GM19463 (cell line): ENCODE data around the gene B3GNT9.

Source experiments
- ATAC-seq: cut with Tn5 transposase; IDR thresholded peaks from one replicate; pipeline ENCODE4 v1.9.1; 2021; ENCODE audit warnings: mild to moderate bottlenecking, moderate library complexity; ENCODE audit not compliant: unreplicated experiment

B3GNT9 gene

DNA sequence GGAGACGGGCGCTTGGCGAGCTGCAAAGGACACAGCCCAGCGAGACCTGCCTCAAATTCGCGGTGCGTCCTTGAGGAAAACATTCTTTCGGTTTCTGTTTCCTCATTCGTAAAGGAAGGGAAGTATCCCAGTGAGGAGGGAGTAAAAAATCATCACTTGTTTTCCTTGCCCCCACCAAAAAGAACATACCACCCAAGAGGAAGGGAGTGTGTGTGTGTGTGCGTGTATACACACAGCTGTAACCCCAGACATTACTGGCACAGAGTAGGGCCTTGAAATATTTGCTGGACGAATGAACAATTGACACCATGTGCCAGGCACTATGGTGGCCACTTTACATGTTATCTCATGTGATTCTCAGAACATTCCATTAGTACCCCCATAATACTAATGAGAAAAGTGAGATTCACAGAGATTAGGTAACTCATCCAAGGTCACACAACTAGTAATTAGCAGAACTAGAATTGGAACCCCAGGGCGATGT lies 34.9 kb upstream of the B3GNT9 start:
- ATAC-seq, result no peak

DNA sequence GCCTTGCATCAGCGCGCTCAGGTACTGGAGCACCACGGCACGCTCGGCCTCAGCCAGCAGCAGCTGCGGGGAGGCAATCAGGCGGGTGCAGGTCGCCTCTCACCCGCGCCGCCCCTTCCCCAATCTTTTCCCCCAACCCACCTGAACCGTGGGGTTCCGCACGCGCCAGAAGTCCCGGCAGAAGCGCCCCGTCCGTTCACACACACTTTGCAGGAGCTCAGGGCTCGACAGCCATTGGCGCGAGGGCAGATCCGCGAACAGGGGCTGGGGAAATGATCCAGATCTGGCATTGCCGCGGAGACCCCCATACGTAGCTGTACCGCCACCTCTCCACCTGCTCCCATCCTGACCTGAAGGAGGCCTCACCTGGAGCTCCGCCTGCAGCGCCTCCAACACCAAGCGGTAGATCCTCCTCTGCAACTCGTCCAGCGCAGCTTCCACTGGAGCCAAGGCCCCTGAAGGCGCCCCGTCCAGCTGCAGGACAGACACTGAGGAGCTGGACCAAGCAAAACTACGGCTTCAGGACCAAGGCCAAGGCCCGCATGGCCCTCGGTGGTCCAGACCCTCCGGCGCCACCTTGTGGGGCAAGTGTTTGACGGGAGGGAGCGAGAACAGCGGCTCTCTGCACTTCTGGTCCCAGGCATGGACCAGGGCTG lies 34.3 kb upstream of the B3GNT9 start:
- no peak for ATAC-seq

DNA sequence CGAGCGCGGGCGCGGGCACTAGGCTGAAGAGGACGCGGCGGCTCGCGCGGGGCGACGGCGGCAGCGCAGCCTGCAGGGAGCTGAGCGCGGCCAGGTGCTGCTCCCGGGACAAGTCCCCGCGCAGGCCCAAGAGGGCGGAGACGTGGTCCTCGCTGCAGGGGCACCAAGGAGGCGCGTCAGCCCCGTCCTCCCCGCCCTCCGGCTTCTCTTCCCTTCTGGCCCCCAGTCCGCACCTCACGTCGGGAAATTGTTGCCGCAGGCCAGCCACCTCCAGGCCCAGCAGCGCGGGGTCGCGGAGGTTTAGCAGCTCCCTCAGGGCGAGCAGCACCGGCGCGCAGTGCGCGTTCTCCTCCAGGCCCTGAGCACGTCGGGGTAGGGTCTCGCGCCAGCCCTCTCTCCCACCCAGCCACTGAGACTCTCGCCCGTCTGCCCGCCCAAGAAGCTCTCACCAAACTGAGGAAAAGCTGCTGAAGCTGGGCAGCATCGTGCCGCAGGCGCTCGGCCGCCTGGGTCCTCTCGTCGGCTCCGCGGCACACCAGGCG lies 33.7 kb upstream of the B3GNT9 start:
- peak; percentile 6 for ATAC-seq

DNA sequence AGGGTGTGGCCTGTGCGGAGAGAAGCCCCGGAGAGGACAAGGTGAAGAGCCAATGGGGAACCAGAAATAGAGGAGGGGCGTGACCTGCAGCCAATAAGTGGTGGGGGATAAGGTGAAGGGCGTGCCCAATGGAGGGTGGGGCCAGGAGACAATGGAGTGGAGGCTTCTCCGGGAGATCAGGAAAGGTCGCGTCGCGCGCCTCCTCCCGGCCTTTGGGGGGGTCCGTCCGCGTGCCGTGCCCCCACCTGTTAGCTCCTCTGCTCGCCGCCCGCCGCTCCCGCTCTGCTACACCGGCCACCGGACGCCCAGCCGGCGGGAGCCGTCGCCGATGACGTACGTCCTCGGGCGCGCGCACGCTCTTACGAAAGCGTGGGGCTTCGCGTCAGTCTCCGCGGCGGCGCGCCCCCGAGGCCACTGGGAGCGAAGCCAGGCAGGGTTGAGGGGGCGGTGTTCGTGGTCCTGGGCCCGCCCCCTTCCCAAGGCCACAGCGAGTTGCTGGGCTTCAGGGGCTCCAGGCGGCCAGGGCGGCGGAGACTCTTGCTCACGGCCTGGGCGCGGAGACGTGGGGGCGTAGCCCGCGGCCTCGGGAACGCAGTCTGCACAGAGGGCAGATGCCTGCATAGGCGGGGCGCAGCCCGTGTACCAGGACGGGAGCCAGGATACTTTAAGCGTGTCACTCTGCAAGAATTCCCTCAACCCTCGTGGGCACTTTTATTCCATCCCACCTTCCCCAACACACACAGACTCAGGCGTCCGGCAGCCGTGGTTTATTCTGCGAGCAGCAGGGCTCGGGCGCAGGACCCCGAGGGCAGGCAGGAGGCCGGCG lies 33.0 kb upstream of the B3GNT9 start, which contains the start of gene MATCAP1:
Gene MATCAP1 (minus strand): TSS at position 337 of the 826 bp plus-strand sequence. CDS start 3,353 bp downstream, outside the sequence.
- ATAC-seq, result peak; percentile 94

DNA sequence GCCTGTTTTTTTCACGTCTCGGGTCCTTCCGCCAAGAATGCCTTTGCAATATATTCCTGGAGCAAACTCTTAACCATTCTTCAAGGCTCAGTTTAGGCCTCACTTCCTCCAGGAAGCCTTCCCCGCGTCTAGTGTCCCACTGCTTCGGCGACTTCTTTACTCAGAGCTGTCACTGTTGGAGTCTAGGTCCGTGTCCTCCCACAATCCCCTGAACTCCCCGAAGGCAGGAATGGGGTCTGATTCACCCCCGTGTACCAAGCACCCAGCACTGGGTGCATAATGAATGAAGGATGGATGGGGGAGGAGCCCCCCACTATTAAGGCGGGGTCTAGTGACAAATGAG lies 32.5 kb upstream of the B3GNT9 start:
- ATAC-seq, result no peak

DNA sequence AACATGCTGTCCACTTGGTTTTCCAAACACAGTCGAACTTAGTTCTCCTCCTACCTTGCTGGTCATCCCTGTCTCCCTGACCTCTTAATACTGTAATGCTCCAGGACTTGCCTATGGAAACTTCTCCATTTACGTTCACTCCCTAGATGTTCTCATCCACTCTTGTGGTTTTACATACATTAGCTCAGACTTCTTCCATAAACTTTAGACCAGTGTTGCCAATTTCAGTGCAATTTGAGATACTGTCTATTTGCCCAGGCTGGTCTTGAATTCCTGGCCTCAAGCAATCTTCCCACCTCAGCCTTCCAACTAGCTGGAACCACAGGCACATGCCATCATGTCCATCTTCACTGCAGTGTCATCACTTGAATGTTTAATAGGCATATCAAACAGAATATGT lies 31.5 kb upstream of the B3GNT9 start:
- no peak for ATAC-seq

DNA sequence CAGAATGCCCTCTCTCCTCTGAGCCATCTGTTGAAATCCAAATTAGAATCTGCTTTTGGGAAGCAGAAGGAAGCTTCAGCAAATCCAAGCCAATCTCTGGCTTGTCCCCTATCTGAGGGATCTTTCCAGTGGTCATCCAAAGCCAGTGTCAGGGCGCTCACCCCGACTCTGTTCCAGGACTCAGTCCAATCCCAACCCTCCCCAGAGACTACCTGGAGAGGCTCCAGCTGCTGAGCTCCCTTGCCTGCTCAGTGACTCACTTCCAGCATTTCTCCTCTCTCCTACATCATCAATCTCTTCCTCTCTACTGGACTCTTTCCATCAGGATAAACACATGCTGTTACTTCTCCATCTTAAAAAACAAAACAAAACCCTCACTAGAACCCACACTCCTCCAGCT lies 30.5 kb upstream of the B3GNT9 start:
- no peak for ATAC-seq

DNA sequence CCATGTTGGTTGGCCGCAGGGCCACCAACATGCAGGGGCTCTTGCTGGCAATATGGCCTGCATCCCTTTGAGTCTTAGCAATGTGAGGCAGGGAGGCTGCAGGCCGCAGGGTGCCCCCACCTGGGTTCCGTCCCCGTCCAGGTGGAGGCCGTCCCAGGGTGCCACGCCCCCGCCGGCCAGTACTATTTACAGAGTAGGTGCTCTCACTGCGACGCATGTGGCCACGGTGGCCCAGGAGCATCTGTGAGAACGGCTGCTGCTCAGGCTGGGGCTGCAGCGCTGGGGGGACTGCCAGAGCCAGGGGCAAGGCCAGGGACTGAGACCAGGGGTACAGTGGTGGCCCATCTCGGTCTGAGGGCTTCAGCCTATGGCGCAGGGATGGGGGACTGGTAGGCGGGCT lies 29.4 kb upstream of the B3GNT9 start:
- no peak for ATAC-seq

DNA sequence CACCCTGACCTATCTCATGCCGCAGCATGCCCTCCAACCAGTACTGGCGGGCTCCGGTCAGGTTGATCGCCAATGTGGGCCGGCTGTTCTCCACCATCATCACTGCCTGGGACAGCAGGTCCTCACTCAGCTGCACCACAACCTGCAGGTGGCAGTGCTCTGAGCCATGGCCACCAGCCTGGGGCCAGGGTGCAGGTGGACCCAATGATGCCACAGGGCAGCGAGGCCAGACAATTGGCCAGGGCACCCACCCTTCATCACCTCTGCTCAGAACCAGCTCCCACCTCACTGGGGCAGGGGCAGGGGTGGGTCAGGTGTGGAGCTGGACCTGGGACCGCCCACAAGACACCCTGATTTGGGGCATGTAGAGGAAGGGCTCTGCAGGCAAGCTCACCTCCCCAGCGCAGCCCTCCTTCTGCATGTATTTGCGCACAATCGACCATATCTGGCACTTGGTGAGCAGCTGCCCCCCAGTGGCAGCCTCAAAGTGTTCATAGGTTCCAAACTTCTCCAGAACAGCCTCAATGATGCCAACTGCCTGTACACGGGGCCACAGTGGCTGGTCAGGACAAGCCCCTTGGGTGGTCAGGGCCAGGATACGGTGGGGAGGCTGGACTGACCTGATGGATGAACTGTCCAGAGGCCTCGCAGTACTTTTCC lies 28.8 kb upstream of the B3GNT9 start:
- no peak for ATAC-seq

DNA sequence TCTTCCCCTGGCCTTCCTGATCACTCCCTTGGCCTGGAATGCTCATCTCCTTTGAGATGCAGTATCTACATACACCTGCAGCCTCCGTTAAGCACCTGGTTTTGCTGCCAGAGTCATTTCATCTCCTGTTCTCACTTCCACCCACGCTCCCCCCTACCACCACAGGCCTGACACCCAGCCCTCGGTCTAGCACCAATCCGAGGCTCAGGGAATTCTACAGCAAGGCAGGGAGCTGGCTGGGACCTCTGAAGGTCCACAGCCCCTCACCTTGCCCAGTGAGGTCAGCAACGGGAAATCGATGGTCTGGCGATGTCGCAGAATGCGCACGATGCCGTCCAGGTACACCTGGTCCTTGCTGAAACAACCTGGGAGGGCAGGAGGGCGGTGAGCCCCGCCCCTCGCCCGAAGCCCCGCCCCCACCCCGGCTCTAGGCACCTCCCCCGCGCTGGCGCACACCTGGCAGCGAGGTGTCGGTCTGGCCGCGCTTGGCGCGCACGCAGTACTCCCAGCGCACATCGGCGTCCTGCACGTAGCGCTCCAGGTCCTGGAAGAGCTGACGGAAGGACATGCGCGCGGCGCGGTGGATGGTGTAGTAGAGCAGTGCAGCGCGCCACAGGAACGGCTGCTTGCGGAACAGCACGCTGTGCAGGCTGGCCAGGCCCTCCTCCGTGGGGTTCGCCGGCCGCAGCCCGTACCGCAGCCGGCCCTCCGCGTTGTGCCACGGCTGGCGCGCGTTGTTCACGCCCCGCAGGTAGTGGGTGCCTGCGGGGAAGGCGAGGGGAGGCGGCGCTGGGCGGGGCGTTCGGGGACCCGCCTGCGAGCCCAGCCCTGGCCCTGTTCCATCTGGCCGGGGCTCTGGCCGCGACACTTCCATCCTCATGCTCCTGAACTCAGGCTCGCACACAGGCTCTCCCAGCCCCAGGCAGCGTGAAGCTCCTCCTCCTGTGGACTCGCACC lies 27.2 kb upstream of the B3GNT9 start:
- ATAC-seq, result no peak

DNA sequence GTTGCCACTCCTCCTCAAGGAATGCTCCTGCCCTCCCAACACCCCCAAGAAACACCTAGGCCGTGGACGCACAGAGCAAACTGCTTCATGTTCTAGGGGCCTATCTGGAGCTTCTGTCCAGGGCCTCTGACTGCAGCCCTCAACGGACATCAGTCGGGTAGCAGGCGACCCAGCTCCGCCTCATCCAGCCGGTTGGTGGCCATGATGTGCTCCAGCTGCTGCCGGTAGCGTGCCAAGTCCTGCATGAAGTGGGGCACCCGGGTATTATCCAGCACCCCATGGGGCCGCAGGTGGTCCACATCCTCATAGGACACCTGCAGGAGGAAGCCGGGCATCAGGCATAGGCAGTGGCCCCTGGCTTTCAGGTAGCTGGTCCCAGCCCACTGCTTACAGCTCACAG lies 25.9 kb upstream of the B3GNT9 start:
- ATAC-seq, result no peak

DNA sequence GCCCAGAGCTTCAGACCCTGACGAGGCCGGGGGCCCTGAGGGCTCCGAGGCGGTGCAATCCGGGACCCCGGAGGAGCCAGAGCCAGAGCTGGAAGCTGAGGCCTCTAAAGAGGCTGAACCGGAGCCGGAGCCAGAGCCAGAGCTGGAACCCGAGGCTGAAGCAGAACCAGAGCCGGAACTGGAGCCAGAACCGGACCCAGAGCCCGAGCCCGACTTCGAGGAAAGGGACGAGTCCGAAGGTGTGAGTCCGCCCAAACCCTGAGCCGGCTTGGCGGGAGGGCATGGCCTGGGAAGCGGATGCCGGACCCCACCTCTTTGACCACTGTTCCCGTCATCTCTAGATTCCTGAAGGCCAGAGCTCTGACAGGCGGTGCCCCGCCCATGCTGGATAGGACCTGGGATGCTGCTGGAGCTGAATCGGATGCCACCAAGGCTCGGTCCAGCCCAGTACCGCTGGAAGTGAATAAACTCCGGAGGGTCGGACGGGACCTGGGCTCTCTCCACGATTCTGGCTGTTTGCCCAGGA lies 24.0 kb upstream of the B3GNT9 start:
- no peak for ATAC-seq

DNA sequence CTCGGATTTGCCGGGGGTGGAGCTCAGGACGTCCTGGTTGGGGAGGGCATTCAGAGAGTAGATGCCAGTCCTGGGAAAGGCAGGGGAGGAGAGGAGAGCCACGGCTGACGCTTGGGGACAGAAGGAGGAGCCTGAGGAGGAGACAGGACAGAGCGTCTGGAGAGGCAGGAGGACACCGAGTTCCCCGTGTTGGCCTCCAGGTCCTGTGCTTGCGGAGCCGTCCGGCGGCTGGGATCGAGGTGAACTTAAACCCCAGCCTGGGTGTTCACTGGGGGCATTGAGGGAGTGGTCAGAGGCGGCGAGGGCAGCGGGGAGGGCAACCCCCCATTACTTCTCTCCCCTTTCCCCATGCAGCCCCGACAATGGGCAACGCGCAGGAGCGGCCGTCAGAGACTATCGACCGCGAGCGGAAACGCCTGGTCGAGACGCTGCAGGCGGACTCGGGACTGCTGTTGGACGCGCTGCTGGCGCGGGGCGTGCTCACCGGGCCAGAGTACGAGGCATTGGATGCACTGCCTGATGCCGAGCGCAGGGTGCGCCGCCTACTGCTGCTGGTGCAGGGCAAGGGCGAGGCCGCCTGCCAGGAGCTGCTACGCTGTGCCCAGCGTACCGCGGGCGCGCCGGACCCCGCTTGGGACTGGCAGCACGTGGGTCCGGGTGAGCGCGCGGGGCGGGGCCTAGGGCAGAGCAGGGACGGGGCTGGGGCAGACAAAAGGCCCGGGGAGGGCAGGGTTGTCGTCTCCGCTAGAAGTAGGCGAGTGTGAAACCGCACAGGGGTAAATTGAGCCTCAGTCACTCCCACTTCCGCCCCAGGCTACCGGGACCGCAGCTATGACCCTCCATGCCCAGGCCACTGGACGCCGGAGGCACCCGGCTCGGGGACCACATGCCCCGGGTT lies 23.3 kb upstream of the B3GNT9 start:
- peak; percentile 43 for ATAC-seq

DNA sequence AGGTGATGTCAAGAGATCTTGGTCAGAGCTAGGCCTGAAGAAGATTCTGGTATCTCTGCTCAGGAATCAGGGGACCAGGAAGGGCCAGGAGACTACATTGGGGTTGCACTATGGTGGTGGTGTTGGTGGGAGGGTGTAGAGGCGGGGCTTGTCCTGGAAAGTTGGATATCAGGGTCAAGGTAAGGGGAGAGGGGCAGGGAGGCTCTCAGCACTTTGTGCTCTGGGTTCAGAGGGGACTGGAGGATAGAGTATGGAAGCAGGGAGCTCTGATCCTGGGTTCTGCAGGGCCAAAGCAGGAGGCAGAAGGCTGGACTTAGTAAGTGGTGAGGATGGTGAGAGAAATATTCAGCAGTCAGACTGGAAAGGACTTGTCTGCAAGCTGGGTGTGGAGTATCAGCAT lies 22.5 kb upstream of the B3GNT9 start:
- ATAC-seq, result no peak

DNA sequence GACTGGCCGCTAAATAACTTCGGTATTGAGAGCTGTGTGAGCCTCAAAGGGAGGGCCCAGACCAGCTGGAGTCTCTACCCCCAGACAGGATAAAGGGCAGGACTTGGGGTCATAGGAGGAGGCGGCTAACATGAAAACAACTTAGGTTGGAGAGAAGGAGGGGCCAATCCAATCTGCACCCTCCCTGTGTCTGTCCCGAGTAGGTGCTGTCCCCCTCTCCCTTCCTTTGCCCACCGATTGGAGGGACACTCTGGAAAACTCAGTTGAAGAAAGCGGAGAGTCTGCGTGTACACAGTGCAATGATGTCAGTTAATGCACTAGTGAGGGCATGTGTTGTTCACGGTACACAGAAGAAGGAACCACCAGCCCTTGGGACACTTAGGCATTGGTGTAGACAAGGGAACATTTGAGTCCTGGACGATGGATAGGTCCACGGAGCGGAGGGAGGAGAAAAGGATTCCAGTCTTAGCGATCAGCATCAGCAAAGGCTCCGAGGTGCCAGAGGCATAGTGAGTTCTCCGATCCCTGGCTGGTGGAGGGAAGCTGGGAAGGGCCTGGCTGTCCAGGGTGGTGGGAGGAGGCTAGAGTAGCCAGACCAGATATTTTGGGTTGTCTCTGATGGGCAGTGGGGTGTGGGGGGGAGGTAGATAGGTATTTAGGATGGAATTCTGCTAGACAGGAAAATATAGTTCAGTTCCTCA lies 20.3 kb upstream of the B3GNT9 start:
- peak; percentile 5 for ATAC-seq

DNA sequence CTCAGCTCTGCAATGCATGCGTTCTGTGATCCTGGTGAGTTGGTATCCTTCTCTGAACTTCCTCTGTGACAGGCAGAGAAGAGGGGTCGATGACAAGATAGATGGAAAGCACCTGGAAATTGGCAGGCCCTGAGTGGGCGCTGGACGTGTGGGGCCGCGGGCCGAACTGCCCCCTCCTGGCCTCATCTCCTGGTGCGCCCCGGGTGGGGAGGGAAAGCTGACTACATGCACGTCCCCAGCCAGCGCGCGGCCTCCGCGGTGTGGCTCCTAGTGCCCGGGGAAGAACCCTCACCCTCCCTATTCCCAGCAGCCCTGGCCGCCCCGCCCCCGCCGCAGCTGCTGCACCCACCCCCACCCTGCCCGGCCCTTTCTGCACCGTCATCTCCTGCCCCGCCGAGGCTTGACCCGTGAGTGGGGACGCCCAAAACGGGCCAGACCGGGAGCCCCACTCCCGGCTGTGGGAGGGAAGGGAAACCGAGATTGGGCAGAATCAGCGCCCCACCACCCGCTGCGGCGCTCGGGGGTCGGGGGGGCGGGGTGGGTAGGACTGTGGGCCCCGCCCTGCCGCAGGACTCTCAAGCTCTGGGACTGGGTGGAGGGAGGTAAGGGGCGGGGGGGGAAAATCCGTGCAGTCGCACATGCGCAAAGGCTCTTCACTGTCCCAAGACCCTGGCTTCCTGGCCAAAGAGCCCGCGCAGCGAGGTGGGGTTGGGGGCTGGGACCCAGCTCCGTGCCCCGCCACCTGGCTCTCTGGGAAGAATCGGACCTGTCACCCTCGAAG lies 19.6 kb upstream of the B3GNT9 start, which contains the start of gene NOL3:
Gene NOL3 (plus strand): TSS at position 371 of the 781 bp plus-strand sequence.
- peak; percentile 48 for ATAC-seq

DNA sequence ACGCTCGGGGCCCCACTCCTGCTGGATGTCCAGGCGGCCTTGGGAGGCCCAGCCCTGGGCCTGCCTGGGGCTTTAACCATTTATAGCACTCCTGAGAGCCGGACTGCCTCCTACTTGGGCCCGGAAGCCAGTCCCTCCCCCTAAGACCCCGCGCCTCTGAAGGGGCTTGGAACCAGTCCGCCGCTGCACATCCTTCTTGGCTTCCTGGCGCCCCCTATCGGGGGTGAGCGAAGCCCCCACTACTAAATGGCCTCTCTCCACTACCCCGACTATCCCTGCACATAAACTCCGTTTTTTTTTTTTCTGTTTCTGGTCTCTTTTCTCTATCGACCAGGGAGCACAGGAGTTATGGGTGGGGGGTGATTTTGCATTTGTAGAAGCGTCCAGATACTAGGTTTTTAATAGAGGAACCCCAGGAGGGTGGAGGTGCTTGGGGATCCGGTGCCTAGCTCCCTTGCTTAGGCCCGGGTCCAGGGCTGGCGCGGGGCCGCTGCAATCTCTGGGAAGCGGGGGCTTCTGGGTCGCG lies 18.9 kb upstream of the B3GNT9 start:
- no peak for ATAC-seq
